ENCODE measurements around the gene CCDC3.

GRCh38 chr10:12999849-13000248, 1.7 kb downstream of the CCDC3 start:
- TF ChIP-seq, protein P1, sequence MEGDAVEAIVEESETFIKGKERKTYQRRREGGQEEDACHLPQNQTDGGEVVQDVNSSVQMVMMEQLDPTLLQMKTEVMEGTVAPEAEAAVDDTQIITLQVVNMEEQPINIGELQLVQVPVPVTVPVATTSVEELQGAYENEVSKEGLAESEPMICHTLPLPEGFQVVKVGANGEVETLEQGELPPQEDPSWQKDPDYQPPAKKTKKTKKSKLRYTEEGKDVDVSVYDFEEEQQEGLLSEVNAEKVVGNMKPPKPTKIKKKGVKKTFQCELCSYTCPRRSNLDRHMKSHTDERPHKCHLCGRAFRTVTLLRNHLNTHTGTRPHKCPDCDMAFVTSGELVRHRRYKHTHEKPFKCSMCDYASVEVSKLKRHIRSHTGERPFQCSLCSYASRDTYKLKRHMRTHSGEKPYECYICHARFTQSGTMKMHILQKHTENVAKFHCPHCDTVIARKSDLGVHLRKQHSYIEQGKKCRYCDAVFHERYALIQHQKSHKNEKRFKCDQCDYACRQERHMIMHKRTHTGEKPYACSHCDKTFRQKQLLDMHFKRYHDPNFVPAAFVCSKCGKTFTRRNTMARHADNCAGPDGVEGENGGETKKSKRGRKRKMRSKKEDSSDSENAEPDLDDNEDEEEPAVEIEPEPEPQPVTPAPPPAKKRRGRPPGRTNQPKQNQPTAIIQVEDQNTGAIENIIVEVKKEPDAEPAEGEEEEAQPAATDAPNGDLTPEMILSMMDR (IDR thresholded peaks at IDR 0.05; ENCODE audit: insufficient read depth, low read length), result no peak
- TF ChIP-seq POLR2AphosphoS5 (IDR thresholded peaks at IDR 0.05; ENCODE audit: low read depth) (no peak), REST (IDR thresholded peaks at IDR 0.05; ENCODE audit: insufficient replicate concordance, low read depth) (no peak), GABPA (IDR thresholded peaks at IDR 0.05; ENCODE audit: low read depth) (no peak), SPI1 (IDR thresholded peaks at IDR 0.05; ENCODE audit: borderline replicate concordance, low read depth) (no peak)

Measured in HL-60 (cell line).